H1 (cell line): ENCODE measurements around the gene PLA2G10. TPM values are rescaled to one million over a fixed set of nuclear protein-coding genes. Genes with fewer than 3 reads are reported as not detected.

ENCODE experiments used
- CREB1 ChIP-seq: IDR thresholded peaks from 2 replicates; pipeline ENCODE4 v1.6.1; 2012; ENCODE audit warnings: inconsistent platforms
- SIX5 ChIP-seq: IDR thresholded peaks from 2 replicates; pipeline ENCODE4 v1.6.1; 2011; ENCODE audit warnings: mild to moderate bottlenecking, low read depth, low read length
- SP4 ChIP-seq: IDR thresholded peaks from 2 replicates; pipeline ENCODE4 v1.6.1; 2012; ENCODE audit warnings: low read length, inconsistent platforms
- polyA plus RNA-seq, 7 experiments: library from polyadenylated mRNA; depleted of rRNA in 3 of 7; stranded (reverse) in 5 of 7; unstranded in 2 of 7; fragments of >200 nt in 5 of 7; fragments of 200-250 nt in 2 of 7; gene quantifications; 1 replicate in 5 of 7; 2 replicates in 1 of 7; 4 replicates in 1 of 7; pipeline versions ENCODE4 v1.2.1 to v1.2.3, GENCODE V29; 2011 to 2013; ENCODE audit warnings: missing spikeins in 2 of 7, mixed read lengths in 2 of 7
- total RNA-seq: library from RNA; stranded (reverse); fragmentation: NEBNext Ultra II Directional; extraction: Animal tissue kit (Norgen Biotek cat#: 25700); gene quantifications from 2 replicates; pipeline ENCODE4 v1.2.1, GENCODE V29; 2021

The PLA2G10 gene
- total and polyA plus RNA-seq, 2 of the 8 experiments (the other 6 are each of a cell fraction or from before 2014, with no cell fraction given), result 0.60 to 2.2 TPM

- TF ChIP-seq SP4, result no peak
- no peak for TF ChIP-seq SIX5
- no peak for TF ChIP-seq CREB1
Observed at GRCh38 chr16:14641926-14642325, 52.2 kb downstream of the PLA2G10 start (continued).
